HCT116 (cell line): ENCODE results near the gene PSMB7.

ENCODE experiments used
- CEBPB ChIP-seq: IDR thresholded peaks from 2 replicates; pipeline ENCODE4 v1.6.1; 2012; ENCODE audit warnings: low read depth
- EGR1 ChIP-seq: IDR thresholded peaks from 2 replicates; pipeline ENCODE4 v1.6.1; 2012; ENCODE audit warnings: low read depth
- ELF1 ChIP-seq: IDR thresholded peaks from 2 replicates; pipeline ENCODE4 v1.6.1; 2012; ENCODE audit warnings: low read depth, borderline replicate concordance
- EZH2 ChIP-seq: fragments of 200-600 bp; sonication (generic); IDR thresholded peaks from 2 replicates; pipeline ENCODE4 v1.6.1; 2017; ENCODE audit warnings: antibody characterized with exemption, mixed run types
- POLR2AphosphoS5 ChIP-seq: IDR thresholded peaks from 2 replicates; pipeline ENCODE4 v1.6.1; 2011; ENCODE audit warnings: mild to moderate bottlenecking, low read depth, low read length, moderate library complexity
- RAD21 ChIP-seq: IDR thresholded peaks from 2 replicates; pipeline ENCODE4 v1.6.1; 2012; ENCODE audit warnings: low read depth, mild to moderate bottlenecking
- SIN3A ChIP-seq: IDR thresholded peaks from 2 replicates; pipeline ENCODE4 v1.6.1; 2012; ENCODE audit warnings: low read depth
- SP1 ChIP-seq: IDR thresholded peaks from 2 replicates; pipeline ENCODE4 v1.6.1; 2012; ENCODE audit warnings: low read depth
- TCF7L2 ChIP-seq: IDR thresholded peaks from 2 replicates; pipeline ENCODE4 v1.7.0; 2011; ENCODE audit warnings: borderline replicate concordance, inconsistent platforms; ENCODE audit not compliant: insufficient read depth, insufficient read length; ENCODE audit errors: extremely low read depth
- ZFX ChIP-seq: fragments of 450-650 bp; IDR thresholded peaks from 2 replicates; pipeline ENCODE4 v1.6.1; 2017
- TF ChIP-seq, protein P1 (sequence below), 3 experiments: fragments of 200-600 bp in 1 of 3; sonication (generic) in 1 of 3; IDR thresholded peaks in 2 of 3; conservative IDR thresholded peaks in 1 of 3; 2 replicates each; pipeline ENCODE4 v1.5.1; 2012 to 2017; ENCODE audit warnings: low read depth in 2 of 3, low read length in 2 of 3, antibody characterized with exemption in 1 of 3, borderline replicate concordance in 1 of 3, control low read depth in 1 of 3, mild to moderate bottlenecking in 1 of 3, mixed read lengths in 1 of 3, mixed run types in 1 of 3, moderate library complexity in 1 of 3; ENCODE audit not compliant: insufficient read depth in 1 of 3
- TF ChIP-seq, protein P2 (sequence below): IDR thresholded peaks from 2 replicates; pipeline ENCODE4 v1.6.1; 2012

DNA sequence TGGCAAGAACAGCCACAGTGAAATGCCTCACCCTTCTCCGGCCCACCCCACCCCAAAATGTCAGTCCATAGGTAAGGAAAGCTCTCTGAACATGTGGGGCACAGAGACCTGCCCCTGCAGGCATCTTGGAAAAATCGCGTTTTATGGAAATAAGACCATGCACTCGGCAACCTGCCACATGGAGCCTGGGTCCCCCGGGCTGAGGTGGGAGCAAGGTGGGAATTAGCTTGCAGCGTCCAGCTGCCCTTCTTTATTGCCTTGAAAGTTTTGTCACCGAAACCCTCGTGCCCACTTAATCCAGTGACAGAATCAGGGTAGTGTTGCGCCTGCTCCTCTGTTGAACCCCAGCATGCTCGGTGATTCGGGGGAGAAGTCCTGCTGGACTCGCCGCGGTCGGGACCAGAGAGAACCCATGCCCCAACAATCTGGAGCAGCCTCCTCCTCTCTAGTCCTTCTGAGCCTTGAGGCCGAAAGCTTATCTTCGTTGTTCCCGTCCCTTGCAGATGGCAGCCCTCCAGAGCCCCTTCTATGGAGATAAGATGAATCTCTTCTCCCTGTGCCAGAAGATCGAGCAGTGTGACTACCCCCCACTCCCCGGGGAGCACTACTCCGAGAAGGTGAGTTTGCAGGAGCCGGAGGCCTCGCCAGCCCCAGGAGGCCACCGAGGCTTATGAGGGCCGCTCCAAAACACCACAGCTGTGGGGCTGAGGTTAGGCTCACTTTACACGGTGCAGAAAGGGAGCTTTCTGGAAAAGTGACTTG is 67.9 kb downstream of the PSMB7 start:
- TF ChIP-seq, protein P1, sequence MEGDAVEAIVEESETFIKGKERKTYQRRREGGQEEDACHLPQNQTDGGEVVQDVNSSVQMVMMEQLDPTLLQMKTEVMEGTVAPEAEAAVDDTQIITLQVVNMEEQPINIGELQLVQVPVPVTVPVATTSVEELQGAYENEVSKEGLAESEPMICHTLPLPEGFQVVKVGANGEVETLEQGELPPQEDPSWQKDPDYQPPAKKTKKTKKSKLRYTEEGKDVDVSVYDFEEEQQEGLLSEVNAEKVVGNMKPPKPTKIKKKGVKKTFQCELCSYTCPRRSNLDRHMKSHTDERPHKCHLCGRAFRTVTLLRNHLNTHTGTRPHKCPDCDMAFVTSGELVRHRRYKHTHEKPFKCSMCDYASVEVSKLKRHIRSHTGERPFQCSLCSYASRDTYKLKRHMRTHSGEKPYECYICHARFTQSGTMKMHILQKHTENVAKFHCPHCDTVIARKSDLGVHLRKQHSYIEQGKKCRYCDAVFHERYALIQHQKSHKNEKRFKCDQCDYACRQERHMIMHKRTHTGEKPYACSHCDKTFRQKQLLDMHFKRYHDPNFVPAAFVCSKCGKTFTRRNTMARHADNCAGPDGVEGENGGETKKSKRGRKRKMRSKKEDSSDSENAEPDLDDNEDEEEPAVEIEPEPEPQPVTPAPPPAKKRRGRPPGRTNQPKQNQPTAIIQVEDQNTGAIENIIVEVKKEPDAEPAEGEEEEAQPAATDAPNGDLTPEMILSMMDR (IDR thresholded peaks at IDR 0.05 in 2 of 3, conservative IDR thresholded peaks at IDR 0.05 in 1 of 3; ENCODE audit: borderline replicate concordance in 1 of 3, insufficient read depth in 1 of 3, low read depth in 2 of 3, low read length in 2 of 3), result no peak
- TF ChIP-seq POLR2AphosphoS5 (no peak; the same call in 1 of the 2 replicates), TCF7L2 (no peak), ELF1 (no peak), RAD21 (no peak), SP1 (no peak), ZFX (no peak), CEBPB (no peak), SIN3A (no peak), EZH2 (no peak), EGR1 (no peak)
- TF ChIP-seq, protein P2, sequence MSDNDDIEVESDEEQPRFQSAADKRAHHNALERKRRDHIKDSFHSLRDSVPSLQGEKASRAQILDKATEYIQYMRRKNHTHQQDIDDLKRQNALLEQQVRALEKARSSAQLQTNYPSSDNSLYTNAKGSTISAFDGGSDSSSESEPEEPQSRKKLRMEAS, result no peak
